ENCODE data around the gene RBM12.
A peak's percentile ranks its signal among the peaks of the same experiment; 100 is the strongest.

RBM12 gene

DNA sequence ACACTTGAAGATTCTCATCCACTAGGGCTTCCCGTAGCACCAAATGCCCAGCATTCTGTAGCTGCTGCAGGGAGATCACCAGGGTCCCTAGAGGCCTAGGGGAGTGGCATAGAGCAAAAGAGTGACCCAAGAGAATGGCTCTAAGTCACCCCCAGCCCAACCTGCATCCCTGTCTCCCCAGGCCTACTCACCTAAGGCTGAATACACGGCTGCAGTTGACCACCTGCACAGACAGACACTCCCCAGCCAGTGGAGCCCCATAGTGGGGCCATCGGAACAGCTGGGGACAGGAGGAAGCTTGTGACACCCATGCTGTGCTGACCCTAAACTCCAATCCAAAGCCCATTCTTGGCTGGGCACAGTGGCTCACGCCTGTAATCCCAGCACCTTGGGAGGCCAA is 58.6 kb downstream of the RBM12 start:
- Mint-ChIP-seq H3K4me1 (peaks cover 10% of the 10 kb centered on the region), H3K9me3 (no peaks in the 10 kb centered on the region), H3K27ac (no peak overlapping the region), H3K36me3 (no peaks in the 10 kb centered on the region), H3K4me3 (no peak overlapping the region)
- ATAC-seq (no peak), DNase-seq (ENCODE audit: low spot score in 2 of 2) (no peak)

DNA sequence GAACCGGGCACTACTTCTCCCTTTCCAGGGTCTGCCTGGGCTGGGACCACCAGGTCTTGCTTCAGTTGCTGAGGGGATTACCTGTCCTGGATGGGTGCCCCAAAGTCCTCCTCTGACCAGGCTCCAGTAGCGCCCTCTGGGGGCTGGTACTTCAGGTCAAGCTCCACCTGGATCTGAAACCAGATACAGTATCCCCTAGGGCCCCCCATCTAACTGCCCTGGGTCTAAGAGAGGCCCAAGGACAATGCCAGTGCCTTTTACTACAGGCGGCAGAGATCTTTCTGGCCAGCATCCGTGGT is 60.3 kb downstream of the RBM12 start:
- H3K36me3 Mint-ChIP-seq = no peaks in the 10 kb centered on the region
- no peak for DNase-seq (ENCODE audit: low spot score in 2 of 2)
- no peak overlapping the region for H3K4me3 Mint-ChIP-seq
- no peak for ATAC-seq
- H3K27ac Mint-ChIP-seq = no peak overlapping the region
- peaks cover 17% of the 10 kb centered on the region for H3K4me1 Mint-ChIP-seq
- no peaks in the 10 kb centered on the region for H3K9me3 Mint-ChIP-seq

DNA sequence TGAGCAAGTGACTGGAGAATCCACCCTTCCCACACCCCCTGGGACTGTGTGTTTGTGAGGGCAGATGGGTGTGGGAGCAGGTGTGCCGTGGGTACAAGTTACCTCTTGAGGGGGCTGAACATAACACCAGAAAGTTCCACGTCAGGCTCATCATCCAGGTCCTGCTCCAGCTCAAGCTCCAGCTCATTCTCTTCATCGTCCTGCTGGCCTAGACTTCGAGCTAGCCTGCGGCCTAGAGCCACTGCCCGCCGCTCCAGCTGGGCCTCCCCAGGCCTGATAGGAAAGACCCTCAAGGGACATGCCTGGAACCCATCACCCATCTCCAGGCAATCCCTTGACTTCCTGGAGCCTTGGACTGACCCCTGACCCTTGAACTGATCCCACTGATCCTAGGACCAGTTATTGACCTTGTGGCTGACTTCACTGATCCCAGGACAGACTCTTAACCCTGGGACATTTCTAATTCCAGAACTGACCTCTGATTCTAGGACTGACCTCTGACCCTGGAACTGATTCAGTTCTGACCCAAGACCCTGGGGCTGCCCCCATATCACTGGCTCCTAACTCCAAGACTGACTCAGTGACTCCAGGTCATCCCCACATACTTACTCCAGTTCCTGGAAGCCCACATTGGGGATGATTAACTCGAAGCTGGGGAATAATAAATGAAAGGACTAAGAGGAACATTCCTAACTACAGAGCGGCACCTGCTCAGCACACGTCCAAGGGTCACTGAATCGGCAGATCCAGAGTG is 60.8 kb downstream of the RBM12 start:
- Mint-ChIP-seq H3K27ac (no peak overlapping the region), H3K36me3 (no peaks in the 10 kb centered on the region), H3K4me1 (peaks cover 17% of the 10 kb centered on the region), H3K9me3 (no peaks in the 10 kb centered on the region), H3K4me3 (no peak overlapping the region)
- DNase-seq (ENCODE audit: low spot score in 2 of 2) (no peak), ATAC-seq (no peak)

DNA sequence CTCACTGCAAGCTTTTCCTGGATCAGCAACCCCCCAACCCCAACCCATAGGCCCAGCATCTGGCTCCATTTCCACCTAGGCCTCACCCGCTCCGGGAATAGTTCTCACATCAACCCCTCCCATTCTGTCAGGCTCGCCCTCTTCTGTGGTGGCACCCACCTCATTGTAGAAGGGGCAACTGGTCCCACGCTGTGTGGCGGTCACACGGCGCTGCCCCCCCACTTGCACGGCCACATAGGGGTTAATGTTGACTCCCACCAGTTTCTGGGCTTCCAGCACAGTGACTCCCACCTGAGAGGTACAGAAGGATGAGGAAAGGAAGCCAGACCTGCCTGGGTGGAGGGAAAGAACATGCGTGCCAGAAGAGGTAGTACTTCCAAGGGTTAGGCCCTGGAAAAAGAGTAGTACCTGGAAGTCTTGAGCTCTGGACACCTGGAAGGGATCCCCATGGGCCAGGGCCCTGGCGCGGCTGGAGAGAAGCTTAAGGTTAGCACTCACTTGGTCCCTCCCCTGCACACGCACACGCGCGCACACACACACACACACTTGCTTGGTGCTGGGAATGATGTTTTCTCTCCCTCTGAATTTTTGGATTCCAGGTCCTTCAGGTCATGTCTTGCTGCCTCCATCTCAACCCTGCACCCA is 61.7 kb downstream of the RBM12 start:
- peaks cover 17% of the 10 kb centered on the region for H3K4me1 Mint-ChIP-seq
- peak overlapping the region; percentile 74 for H3K4me3 Mint-ChIP-seq
- DNase-seq (ENCODE audit: low spot score in 2 of 2) = no peak
- no peaks in the 10 kb centered on the region for H3K36me3 Mint-ChIP-seq
- no peak overlapping the region for H3K27ac Mint-ChIP-seq
- no peak for ATAC-seq
- H3K9me3 Mint-ChIP-seq = no peaks in the 10 kb centered on the region

DNA sequence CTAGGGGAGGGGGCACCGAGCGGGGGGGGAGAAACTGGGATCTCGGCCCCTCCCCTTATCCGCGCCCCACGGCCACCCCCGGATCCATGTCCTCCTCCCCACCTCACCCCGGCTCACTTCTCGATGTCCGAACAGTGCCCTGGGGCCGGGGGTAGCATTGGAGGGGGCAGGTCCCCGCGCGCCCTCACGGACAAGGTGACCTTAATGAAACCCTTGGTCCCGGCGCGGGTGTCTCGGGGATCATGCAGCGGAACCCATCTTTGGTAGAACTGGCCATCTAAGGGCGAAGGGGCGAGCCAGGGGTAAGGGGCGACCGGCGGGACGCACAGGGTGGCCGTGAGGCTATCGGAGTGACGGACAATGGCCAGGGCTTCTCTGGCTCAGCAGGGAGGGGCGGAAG is 62.7 kb downstream of the RBM12 start:
- ATAC-seq (no peak), DNase-seq (ENCODE audit: low spot score in 2 of 2) (no peak)
- Mint-ChIP-seq H3K36me3 (no peaks in the 10 kb centered on the region), H3K4me3 (peak overlapping the region; percentile 74), H3K4me1 (peaks cover 15% of the 10 kb centered on the region), H3K9me3 (no peaks in the 10 kb centered on the region), H3K27ac (no peak overlapping the region)

DNA sequence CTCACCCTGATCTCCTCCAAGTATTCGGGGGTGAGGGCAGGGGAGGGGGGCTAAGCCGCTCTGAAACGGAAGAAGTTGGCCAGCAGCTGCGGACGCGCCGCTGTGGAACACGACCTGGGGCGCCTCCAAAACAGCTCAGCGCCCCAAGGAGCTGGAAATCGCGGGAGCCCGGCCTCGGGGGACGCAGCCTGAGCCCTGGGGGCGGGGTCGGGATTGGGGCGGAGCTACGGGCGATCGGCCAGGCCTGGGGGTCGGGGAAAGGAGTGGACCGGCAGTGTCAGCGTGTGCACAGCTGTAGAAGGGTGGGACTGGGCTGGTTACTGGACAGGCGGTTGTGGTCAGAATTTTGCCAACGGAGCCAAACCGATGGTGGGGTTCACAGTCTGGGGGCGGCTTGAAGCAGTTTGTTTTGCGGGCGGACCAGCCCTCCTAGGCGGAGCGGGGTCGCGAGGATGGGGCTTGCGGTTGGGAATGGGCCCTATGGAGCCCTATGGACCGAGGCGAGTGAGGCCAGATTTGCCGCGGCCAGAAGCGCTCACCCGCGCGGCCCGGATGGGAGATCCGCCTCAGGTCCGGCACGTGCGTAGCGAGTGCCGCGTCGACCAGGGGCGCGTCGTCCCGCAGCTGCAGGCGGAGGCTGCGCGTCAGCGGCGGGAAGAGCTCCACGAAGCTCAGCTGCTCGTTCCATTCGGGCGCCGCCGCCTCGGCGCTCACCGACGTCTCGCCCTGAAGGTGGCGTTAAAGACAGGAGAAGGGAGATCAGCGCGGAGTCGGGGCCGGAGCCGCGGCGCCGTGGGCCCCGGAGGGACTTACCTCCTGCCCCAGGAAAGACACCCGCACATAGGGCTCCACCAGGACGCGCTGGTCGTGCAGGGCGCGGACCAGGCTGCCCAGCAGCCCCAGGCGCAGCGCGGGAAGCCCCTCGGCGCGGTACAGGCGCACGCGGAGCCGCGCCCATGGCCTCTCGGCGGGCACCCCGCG is 63.4 kb downstream of the RBM12 start:
- peak; percentile 88 for ATAC-seq
- Mint-ChIP-seq H3K4me1 (peaks cover 12% of the 10 kb centered on the region), H3K9me3 (no peaks in the 10 kb centered on the region), H3K27ac (no peak overlapping the region), H3K36me3 (no peaks in the 10 kb centered on the region), H3K4me3 (peak overlapping the region; percentile 74)
- peak; percentile 59 to 81 for DNase-seq (ENCODE audit: low spot score in 2 of 2)

DNA sequence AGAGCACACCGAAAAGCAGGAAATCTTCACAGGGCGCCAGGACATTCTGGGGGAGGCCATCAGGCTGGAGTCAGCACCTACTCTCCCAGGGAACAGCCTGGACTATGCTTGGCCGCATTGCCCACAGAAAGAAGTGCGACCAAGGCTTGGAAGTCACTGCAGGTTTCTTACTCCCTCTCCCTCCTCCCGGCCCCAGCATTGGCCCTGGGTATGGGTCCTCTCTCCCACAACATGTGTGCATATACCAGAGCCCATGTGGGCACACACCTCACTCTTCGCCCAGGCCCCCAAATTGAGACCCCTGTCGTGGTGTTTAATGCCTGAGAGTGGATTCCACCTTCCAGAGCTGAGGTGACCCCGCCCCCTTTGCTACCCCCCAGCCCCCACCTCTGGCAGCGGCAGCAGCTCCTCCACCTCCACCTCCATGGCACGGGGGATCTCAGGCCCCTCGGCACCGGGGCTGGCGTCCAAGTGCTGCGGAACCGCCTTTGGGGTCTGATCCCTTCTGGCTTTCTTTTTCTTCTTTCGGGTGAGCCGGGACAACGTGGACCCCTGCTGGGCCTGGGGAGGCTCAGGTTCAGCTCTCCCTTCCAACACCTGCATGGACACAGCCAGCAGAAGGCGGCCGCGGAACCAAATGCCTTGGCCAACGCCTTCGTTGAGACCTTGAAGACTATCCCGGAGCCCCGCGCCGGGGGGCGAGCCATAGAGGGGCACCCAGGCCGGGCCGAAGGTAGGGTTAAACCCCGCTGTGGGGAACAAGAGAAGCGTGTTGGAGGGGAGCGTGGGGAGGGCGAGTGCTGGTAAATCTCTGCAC is 64.3 kb downstream of the RBM12 start:
- Mint-ChIP-seq H3K9me3 (no peaks in the 10 kb centered on the region), H3K36me3 (no peaks in the 10 kb centered on the region), H3K27ac (no peak overlapping the region), H3K4me1 (peaks cover 12% of the 10 kb centered on the region), H3K4me3 (peak overlapping the region; percentile 74)
- DNase-seq (ENCODE audit: low spot score in 2 of 2) (no peak), ATAC-seq (no peak)

DNA sequence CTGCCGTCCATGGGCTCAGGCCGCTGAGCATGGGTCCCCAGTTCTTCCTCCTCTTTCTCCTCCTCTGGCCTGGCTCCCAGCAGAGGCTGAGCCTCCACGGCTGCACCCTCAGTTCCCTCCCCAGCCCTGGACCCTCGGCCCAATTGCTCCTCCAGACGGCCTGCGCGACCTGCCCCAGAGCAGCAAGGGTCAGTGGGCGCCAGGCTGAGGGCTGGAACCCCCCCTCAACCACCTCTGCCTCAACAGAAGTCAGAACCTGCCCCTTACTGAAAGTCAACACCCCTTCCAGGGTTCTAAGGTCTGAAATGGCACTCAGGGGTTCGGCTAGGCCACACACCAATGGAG is 65.0 kb downstream of the RBM12 start:
- Mint-ChIP-seq H3K36me3 (no peaks in the 10 kb centered on the region), H3K27ac (no peak overlapping the region), H3K4me3 (no peak overlapping the region), H3K9me3 (no peaks in the 10 kb centered on the region), H3K4me1 (peaks cover 12% of the 10 kb centered on the region)
- ATAC-seq (no peak), DNase-seq (ENCODE audit: low spot score in 2 of 2) (no peak)
